Measurements from ENCODE around the gene OR51A7.

The OR51A7 gene

DNA sequence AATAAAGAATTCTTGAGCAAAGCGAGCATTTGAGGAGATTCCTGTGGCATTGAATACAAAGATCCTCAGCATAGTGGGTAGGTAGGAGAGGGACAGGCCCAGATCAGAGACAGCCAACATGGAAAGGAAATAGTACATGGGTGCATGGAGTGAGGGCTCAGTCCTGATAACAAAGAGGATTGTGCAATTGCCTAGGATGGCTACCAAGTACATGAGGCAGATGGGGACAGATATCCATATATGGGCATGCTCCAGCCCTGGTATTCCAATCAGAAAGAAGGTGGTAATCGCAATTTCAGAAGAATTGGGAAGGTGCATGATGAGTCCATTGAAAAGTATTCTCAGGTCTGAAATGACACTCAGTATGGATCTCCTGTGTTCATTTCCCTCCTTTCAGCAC lies 13.3 kb upstream of the OR51A7 start:
- no peak overlapping the region for H2AFZ ChIP-seq (ENCODE audit: low read depth, low read length)
- no peak overlapping the region for H3K9ac ChIP-seq (ENCODE audit: low read depth, low read length)
- no peak overlapping the region for H3K4me2 ChIP-seq (ENCODE audit: insufficient read depth, low read length)
- H3K27me3 ChIP-seq (ENCODE audit: insufficient read depth, low read length, poor library complexity), result peaks cover 9% of the 10 kb centered on the region
- H3K79me2 ChIP-seq (ENCODE audit: insufficient read depth, low read length), result no peaks in the 10 kb centered on the region
- H3K27ac ChIP-seq (ENCODE audit: low read length), result no peak overlapping the region
- no peaks in the 10 kb centered on the region for H3K4me1 ChIP-seq (ENCODE audit: insufficient read depth, low read length)
- ATAC-seq (ENCODE audit: insufficient read depth, low read depth), result no peak
- no peak for DNase-seq
- no peaks in the 10 kb centered on the region for H3K36me3 ChIP-seq (ENCODE audit: insufficient read depth, low read length)
- TF ChIP-seq EZH2 (IDR thresholded peaks at IDR 0.05; ENCODE audit: borderline replicate concordance, low read depth, low read length, severe bottlenecking), result no peak
- TF ChIP-seq, protein P1, sequence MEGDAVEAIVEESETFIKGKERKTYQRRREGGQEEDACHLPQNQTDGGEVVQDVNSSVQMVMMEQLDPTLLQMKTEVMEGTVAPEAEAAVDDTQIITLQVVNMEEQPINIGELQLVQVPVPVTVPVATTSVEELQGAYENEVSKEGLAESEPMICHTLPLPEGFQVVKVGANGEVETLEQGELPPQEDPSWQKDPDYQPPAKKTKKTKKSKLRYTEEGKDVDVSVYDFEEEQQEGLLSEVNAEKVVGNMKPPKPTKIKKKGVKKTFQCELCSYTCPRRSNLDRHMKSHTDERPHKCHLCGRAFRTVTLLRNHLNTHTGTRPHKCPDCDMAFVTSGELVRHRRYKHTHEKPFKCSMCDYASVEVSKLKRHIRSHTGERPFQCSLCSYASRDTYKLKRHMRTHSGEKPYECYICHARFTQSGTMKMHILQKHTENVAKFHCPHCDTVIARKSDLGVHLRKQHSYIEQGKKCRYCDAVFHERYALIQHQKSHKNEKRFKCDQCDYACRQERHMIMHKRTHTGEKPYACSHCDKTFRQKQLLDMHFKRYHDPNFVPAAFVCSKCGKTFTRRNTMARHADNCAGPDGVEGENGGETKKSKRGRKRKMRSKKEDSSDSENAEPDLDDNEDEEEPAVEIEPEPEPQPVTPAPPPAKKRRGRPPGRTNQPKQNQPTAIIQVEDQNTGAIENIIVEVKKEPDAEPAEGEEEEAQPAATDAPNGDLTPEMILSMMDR (IDR thresholded peaks at IDR 0.05; ENCODE audit: borderline replicate concordance, extremely low read depth, low read length, poor library complexity, severe bottlenecking), result no peak
- H3K4me3 ChIP-seq (ENCODE audit: low read depth in 1 of 2, low read length in 2 of 2), result no peak overlapping the region
- no peaks in the 10 kb centered on the region for H3K9me3 ChIP-seq (ENCODE audit: insufficient read depth, low read length, severe bottlenecking)
- no peaks in the 10 kb centered on the region for H4K20me1 ChIP-seq (ENCODE audit: insufficient read depth, low read length)

DNA sequence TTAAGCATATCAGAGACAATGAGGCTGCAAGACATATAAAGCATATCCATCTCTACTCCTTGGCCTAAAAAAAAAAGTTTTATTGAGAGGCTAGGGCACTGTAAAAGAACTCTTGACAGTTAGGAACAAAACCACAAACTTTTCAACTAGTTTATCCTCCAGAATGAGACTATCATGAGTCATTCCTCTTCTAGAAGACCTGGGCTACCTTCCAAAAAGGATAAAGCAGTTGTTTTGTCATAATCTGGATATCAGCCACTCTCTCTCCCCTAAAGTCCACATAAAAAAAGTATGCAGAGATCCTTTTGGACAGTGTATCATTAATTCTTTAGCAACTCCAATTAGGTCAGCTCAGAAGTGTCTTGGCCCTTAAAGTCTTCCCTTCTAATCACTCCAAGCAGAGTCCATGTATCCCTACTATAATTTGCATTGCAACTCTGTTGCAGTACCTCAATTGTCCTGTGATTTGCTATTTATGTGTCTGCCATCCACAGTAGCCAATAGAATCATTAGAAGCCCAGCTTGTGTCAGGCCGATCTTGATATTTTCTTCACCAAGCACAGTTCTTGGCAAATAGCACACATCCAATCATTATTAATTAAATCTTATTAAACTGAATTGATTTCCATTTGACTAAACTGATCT lies 11.5 kb upstream of the OR51A7 start:
- Histone ChIP-seq H3K27ac (ENCODE audit: low read length) (no peak overlapping the region), H3K79me2 (ENCODE audit: insufficient read depth, low read length) (no peaks in the 10 kb centered on the region), H3K9ac (ENCODE audit: low read depth, low read length) (no peak overlapping the region), H2AFZ (ENCODE audit: low read depth, low read length) (no peak overlapping the region), H3K4me1 (ENCODE audit: insufficient read depth, low read length) (no peaks in the 10 kb centered on the region), H3K27me3 (ENCODE audit: insufficient read depth, low read length, poor library complexity) (peaks cover 19% of the 10 kb centered on the region), H4K20me1 (ENCODE audit: insufficient read depth, low read length) (no peaks in the 10 kb centered on the region), H3K9me3 (ENCODE audit: insufficient read depth, low read length, severe bottlenecking) (no peaks in the 10 kb centered on the region), H3K36me3 (ENCODE audit: insufficient read depth, low read length) (no peaks in the 10 kb centered on the region), H3K4me3 (ENCODE audit: low read depth in 1 of 2, low read length in 2 of 2) (no peak overlapping the region), H3K4me2 (ENCODE audit: insufficient read depth, low read length) (no peak overlapping the region)
- no peak for TF ChIP-seq EZH2 (IDR thresholded peaks at IDR 0.05; ENCODE audit: borderline replicate concordance, low read depth, low read length, severe bottlenecking)
- TF ChIP-seq, protein P1 (IDR thresholded peaks at IDR 0.05; ENCODE audit: borderline replicate concordance, extremely low read depth, low read length, poor library complexity, severe bottlenecking), result no peak
- DNase-seq, result no peak
- no peak for ATAC-seq (ENCODE audit: insufficient read depth, low read depth)

DNA sequence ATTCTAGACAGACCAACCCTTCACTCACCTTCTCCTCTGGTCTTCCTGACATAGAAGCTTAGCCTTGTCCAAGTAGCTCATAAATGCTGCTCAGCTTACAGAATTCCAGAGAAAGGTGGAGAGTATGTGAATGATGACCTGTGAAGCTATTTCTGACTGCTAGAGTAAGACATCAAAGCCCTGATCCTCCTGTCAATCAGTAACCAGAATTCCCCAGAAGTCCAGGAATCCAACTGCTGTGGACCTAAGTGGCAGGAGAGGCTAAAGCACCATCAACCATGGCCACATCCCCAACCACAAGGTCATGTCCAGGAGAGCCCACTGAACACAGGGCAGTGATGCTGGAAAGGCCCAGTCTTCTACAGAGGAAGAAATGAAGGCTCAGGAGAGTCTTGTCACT lies 13.0 kb downstream of the OR51A7 start:
- ATAC-seq (ENCODE audit: insufficient read depth, low read depth) (no peak), DNase-seq (no peak)
- TF ChIP-seq, protein P1 (IDR thresholded peaks at IDR 0.05; ENCODE audit: borderline replicate concordance, extremely low read depth, low read length, poor library complexity, severe bottlenecking), result no peak
- TF ChIP-seq EZH2 (IDR thresholded peaks at IDR 0.05; ENCODE audit: borderline replicate concordance, low read depth, low read length, severe bottlenecking), result no peak
- Histone ChIP-seq H4K20me1 (ENCODE audit: insufficient read depth, low read length) (no peaks in the 10 kb centered on the region), H3K27me3 (ENCODE audit: insufficient read depth, low read length, poor library complexity) (no peaks in the 10 kb centered on the region), H3K4me3 (ENCODE audit: low read depth in 1 of 2, low read length in 2 of 2) (no peak overlapping the region), H3K4me1 (ENCODE audit: insufficient read depth, low read length) (no peaks in the 10 kb centered on the region), H3K4me2 (ENCODE audit: insufficient read depth, low read length) (no peak overlapping the region), H2AFZ (ENCODE audit: low read depth, low read length) (no peak overlapping the region), H3K27ac (ENCODE audit: low read length) (no peak overlapping the region), H3K9ac (ENCODE audit: low read depth, low read length) (no peak overlapping the region), H3K36me3 (ENCODE audit: insufficient read depth, low read length) (no peaks in the 10 kb centered on the region), H3K9me3 (ENCODE audit: insufficient read depth, low read length, severe bottlenecking) (no peaks in the 10 kb centered on the region), H3K79me2 (ENCODE audit: insufficient read depth, low read length) (no peaks in the 10 kb centered on the region)
